Peyer's patch (tissue), 4 donors: ENCODE results near the gene SRSF11.

ENCODE experiments used
- CTCF ChIP-seq, 6 experiments: fragments of 450-650 bp in 4 of 6; fragments of 200-600 bp in 2 of 6; sonication (generic) in 1 of 6; IDR thresholded peaks; one replicate each; pipeline ENCODE4 v1.5.1; 2017 to 2019; ENCODE audit warnings: antibody characterized with exemption in 6 of 6, mild to moderate bottlenecking in 3 of 6, moderate library complexity in 1 of 6
- POLR2A ChIP-seq, 2 donors: fragments of 450-650 bp; IDR thresholded peaks; one replicate each; pipeline ENCODE4 v1.5.1; 2017; ENCODE audit warnings: antibody characterized with exemption in 2 of 2, mild to moderate bottlenecking in 2 of 2, moderate library complexity in 2 of 2

GRCh38 chr1:70222716-70223235, 1.6 kb downstream of the SRSF11 start:
- TF ChIP-seq CTCF (IDR thresholded peaks at IDR 0.05) (no peak), POLR2A (IDR thresholded peaks at IDR 0.05) (no peak)
